HL-60 (cell line): Measurements from ENCODE around the gene TAGAP.

Experiments used
- DNase-seq, 2 experiments: peaks; one replicate each; pipeline ENCODE4 v3.0.0-alpha.2; 2010 to 2020; ENCODE audit warnings: low read depth in 1 of 2, low spot score in 1 of 2
- H3K27ac ChIP-seq: fragments of 250-450 bp; sonication (Bioruptor Pico); replicated peaks from 2 replicates; pipeline ENCODE4 v1.5.1; 2020; ENCODE audit warnings: mild to moderate bottlenecking, moderate library complexity
- H3K27me3 ChIP-seq: fragments of 250-450 bp; sonication (Bioruptor Pico); 2 replicates; pipeline ENCODE4 v1.5.1; 2021; ENCODE audit warnings: mild to moderate bottlenecking, moderate library complexity; ENCODE audit not compliant: insufficient read depth, poor library complexity, severe bottlenecking
- H3K4me3 ChIP-seq: replicated peaks from 2 replicates; pipeline ENCODE4 v1.5.1; 2011; ENCODE audit warnings: mild to moderate bottlenecking, control low read depth, low read length; ENCODE audit not compliant: insufficient read depth
- GABPA ChIP-seq: IDR thresholded peaks from 2 replicates; pipeline ENCODE4 v1.6.1; 2012; ENCODE audit warnings: low read depth
- POLR2AphosphoS5 ChIP-seq: IDR thresholded peaks from 2 replicates; pipeline ENCODE4 v1.6.1; 2012; ENCODE audit warnings: low read depth
- SPI1 ChIP-seq: IDR thresholded peaks from 2 replicates; pipeline ENCODE4 v1.6.1; 2012; ENCODE audit warnings: low read depth, mild to moderate bottlenecking, borderline replicate concordance
- TF ChIP-seq, protein P1 (sequence below): IDR thresholded peaks from 2 replicates; pipeline ENCODE4 v1.6.1; 2012; ENCODE audit warnings: low read depth; ENCODE audit not compliant: insufficient replicate concordance
- TF ChIP-seq, protein P2 (sequence below): IDR thresholded peaks from one replicate; pipeline ENCODE4 v1.5.1; 2011; ENCODE audit warnings: low read length, control low read depth, inconsistent platforms; ENCODE audit not compliant: insufficient read depth

The TAGAP gene

DNA sequence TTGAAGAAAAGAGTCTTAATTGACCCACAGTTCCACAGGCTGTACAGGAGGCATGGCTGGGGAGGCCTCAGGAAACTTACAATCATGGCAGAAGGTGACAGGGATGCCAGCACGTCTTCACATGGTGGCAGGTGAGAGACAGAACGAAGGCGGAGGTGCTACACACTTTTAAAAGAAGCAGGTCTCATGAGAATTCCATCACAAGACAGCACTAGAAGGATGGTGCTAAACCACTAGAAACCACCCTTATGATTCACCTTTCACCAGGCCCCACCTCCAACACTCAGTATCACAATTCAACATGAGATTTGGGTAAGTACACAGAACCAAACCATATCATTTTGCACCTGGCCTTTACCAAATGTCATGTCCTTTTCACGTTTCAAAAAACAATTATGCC is 20.9 kb downstream of the TAGAP start:
- Histone ChIP-seq H3K4me3 (no peak overlapping the region), H3K27ac (no peak overlapping the region), H3K27me3 (no peaks in the 10 kb centered on the region)
- DNase-seq: no peak
- TF ChIP-seq, protein P1, sequence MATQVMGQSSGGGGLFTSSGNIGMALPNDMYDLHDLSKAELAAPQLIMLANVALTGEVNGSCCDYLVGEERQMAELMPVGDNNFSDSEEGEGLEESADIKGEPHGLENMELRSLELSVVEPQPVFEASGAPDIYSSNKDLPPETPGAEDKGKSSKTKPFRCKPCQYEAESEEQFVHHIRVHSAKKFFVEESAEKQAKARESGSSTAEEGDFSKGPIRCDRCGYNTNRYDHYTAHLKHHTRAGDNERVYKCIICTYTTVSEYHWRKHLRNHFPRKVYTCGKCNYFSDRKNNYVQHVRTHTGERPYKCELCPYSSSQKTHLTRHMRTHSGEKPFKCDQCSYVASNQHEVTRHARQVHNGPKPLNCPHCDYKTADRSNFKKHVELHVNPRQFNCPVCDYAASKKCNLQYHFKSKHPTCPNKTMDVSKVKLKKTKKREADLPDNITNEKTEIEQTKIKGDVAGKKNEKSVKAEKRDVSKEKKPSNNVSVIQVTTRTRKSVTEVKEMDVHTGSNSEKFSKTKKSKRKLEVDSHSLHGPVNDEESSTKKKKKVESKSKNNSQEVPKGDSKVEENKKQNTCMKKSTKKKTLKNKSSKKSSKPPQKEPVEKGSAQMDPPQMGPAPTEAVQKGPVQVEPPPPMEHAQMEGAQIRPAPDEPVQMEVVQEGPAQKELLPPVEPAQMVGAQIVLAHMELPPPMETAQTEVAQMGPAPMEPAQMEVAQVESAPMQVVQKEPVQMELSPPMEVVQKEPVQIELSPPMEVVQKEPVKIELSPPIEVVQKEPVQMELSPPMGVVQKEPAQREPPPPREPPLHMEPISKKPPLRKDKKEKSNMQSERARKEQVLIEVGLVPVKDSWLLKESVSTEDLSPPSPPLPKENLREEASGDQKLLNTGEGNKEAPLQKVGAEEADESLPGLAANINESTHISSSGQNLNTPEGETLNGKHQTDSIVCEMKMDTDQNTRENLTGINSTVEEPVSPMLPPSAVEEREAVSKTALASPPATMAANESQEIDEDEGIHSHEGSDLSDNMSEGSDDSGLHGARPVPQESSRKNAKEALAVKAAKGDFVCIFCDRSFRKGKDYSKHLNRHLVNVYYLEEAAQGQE: no peak
- TF ChIP-seq POLR2AphosphoS5: no peak
- TF ChIP-seq GABPA: no peak
- no peak for TF ChIP-seq SPI1
- TF ChIP-seq, protein P2, sequence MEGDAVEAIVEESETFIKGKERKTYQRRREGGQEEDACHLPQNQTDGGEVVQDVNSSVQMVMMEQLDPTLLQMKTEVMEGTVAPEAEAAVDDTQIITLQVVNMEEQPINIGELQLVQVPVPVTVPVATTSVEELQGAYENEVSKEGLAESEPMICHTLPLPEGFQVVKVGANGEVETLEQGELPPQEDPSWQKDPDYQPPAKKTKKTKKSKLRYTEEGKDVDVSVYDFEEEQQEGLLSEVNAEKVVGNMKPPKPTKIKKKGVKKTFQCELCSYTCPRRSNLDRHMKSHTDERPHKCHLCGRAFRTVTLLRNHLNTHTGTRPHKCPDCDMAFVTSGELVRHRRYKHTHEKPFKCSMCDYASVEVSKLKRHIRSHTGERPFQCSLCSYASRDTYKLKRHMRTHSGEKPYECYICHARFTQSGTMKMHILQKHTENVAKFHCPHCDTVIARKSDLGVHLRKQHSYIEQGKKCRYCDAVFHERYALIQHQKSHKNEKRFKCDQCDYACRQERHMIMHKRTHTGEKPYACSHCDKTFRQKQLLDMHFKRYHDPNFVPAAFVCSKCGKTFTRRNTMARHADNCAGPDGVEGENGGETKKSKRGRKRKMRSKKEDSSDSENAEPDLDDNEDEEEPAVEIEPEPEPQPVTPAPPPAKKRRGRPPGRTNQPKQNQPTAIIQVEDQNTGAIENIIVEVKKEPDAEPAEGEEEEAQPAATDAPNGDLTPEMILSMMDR: no peak

DNA sequence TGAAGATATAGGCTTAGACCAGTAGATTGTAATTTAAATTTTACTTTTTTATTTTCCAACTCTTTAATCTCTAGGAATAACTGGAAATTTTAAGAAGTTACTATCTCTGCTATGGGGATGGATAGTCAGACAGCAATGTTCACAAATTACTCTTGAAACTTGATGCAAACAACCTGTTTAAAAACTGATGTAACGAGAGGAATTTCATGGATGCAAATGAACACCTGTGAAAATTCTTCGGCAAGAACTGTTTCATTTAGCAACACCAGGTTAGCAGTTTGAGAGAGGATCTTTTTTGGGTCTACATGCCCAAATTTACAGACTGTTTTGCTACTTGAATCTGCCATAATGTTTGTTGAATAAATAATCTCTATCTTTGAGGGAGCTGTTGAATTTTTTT is 24.8 kb downstream of the TAGAP start:
- Histone ChIP-seq H3K27ac (no peak overlapping the region), H3K4me3 (no peak overlapping the region)

DNA sequence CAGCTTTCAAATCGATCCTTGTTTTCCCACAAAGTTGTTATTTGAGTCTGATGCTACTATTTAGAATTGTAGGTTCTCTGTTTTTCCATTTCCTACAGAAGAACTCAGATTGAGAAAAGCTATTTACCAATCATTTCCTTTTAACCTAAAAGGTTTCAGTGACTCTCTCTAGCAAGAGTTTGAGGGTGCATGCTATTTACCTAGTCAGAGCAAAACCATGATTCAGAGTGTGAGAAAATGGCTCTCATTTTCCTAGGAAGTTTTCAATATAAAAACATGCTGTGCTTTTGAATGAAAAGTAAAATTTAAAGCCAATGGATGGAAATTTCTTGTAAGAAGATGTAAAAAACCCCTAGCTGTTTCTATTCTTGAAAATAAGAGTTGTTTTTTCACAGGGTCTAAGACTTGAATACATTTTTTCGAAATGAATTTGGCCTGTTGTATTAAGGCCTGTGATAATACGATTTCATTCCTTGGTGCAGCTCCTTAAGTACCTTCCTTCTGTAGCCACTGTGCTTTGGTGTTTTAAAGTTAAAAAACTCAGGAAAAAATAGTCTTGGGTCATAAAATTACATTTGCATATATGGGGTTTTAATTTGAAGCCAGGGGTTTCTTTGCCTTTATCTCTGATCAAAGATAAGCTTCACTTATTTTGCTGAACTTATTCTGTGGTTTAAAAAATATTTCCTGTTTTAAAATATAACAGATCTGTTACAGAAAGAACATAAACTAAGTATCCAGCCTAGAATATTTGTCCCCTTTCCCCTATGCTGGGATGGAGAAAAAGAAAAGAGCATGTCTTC is 26.8 kb downstream of the TAGAP start:
- TF ChIP-seq POLR2AphosphoS5: no peak
- TF ChIP-seq, protein P2: no peak
- no peak for TF ChIP-seq SPI1
- TF ChIP-seq, protein P1: no peak
- TF ChIP-seq GABPA: no peak
- no peak for DNase-seq
- no peaks in the 10 kb centered on the region for H3K27me3 ChIP-seq
- no peak overlapping the region for H3K4me3 ChIP-seq
- no peak overlapping the region for H3K27ac ChIP-seq

More for the DNA sequence above, 24.8 kb downstream of the TAGAP start:
- no peak for DNase-seq
- no peaks in the 10 kb centered on the region for H3K27me3 ChIP-seq
- TF ChIP-seq SPI1 (no peak), GABPA (no peak), POLR2AphosphoS5 (no peak)
- TF ChIP-seq, protein P2: no peak
- TF ChIP-seq, protein P1: no peak
